Measurements from ENCODE around the gene PRR23A.
"Not testable (repeated sequence)": the region's sequence is repeated elsewhere in the genome, so short reads cannot be mapped to it uniquely, and the experiment has no call there.

PRR23A gene

GRCh38 chr3:139006051-139006716, at the start of gene PRR23A:
TSS of gene PRR23A (minus strand) at chr3:139006268. CDS start at chr3:139006268, 0 bp downstream.
- DNase-seq (ENCODE audit: extremely low read depth in 1 of 2, low read depth in 1 of 2): no peak

GRCh38 chr3:139052802-139053600, 46.9 kb upstream of the PRR23A start:
- no peak for DNase-seq (ENCODE audit: extremely low read depth in 1 of 2, low read depth in 1 of 2)

- no peak for DNase-seq (ENCODE audit: extremely low read depth in 1 of 2, low read depth in 1 of 2)
Measured at GRCh38 chr3:139044366-139045210, 38.5 kb upstream of the PRR23A start, which contains the start of gene PRR23C. TSS of gene PRR23C (minus strand) at chr3:139044892. CDS start at chr3:139044620, 272 bp downstream.

GRCh38 chr3:139043554-139044365, 37.7 kb upstream of the PRR23A start:
- DNase-seq (ENCODE audit: extremely low read depth in 1 of 2, low read depth in 1 of 2): no peak

- no peak for DNase-seq (ENCODE audit: extremely low read depth in 1 of 2, low read depth in 1 of 2)
Measured at GRCh38 chr3:139037478-139037877, 31.4 kb upstream of the PRR23A start.

- DNase-seq (ENCODE audit: extremely low read depth in 1 of 2, low read depth in 1 of 2): no peak
Measured at GRCh38 chr3:139032326-139033002, 26.4 kb upstream of the PRR23A start.

- DNase-seq (ENCODE audit: extremely low read depth in 1 of 2, low read depth in 1 of 2): not testable (repeated sequence)
Measured at GRCh38 chr3:139030576-139030975, 24.5 kb upstream of the PRR23A start.

- DNase-seq (ENCODE audit: extremely low read depth in 1 of 2, low read depth in 1 of 2): no peak
Measured at GRCh38 chr3:139024968-139025367, 18.9 kb upstream of the PRR23A start.

GRCh38 chr3:139020868-139021234, 14.8 kb upstream of the PRR23A start, which contains the start of gene PRR23B:
TSS of gene PRR23B (minus strand) at chr3:139020926. CDS start at chr3:139020661, 265 bp downstream.
- no peak for DNase-seq (ENCODE audit: extremely low read depth in 1 of 2, low read depth in 1 of 2)

- DNase-seq (ENCODE audit: extremely low read depth in 1 of 2, low read depth in 1 of 2): no peak
Measured at GRCh38 chr3:139020036-139020867, 14.2 kb upstream of the PRR23A start.

- no peak for DNase-seq (ENCODE audit: extremely low read depth in 1 of 2, low read depth in 1 of 2)
Measured at GRCh38 chr3:139016430-139017048, 10.5 kb upstream of the PRR23A start.

GRCh38 chr3:139005356-139005993, 593 bp downstream of the PRR23A start:
- no peak for DNase-seq (ENCODE audit: extremely low read depth in 1 of 2, low read depth in 1 of 2)

- DNase-seq (ENCODE audit: extremely low read depth in 1 of 2, low read depth in 1 of 2): no peak
Measured at GRCh38 chr3:138995706-138996105, 10.4 kb downstream of the PRR23A start.

GRCh38 chr3:138987181-138987580, 18.9 kb downstream of the PRR23A start:
- DNase-seq (ENCODE audit: extremely low read depth in 1 of 2, low read depth in 1 of 2): no peak

GRCh38 chr3:138985932-138986331, 20.1 kb downstream of the PRR23A start:
- DNase-seq (ENCODE audit: extremely low read depth in 1 of 2, low read depth in 1 of 2): no peak

- DNase-seq (ENCODE audit: extremely low read depth in 1 of 2, low read depth in 1 of 2): no peak
Measured at GRCh38 chr3:138984816-138985215, 21.3 kb downstream of the PRR23A start.

GRCh38 chr3:138976047-138976446, 30.0 kb downstream of the PRR23A start:
- no peak for DNase-seq (ENCODE audit: extremely low read depth in 1 of 2, low read depth in 1 of 2)

GRCh38 chr3:138975351-138975750, 30.7 kb downstream of the PRR23A start:
- no peak for DNase-seq (ENCODE audit: extremely low read depth in 1 of 2, low read depth in 1 of 2)
